A549 (cell line): ENCODE results near the gene ARID1B. TPM values are rescaled to one million over a fixed set of nuclear protein-coding genes. Genes with fewer than 3 reads are reported as not detected.
A peak's percentile ranks its signal among the peaks of the same experiment; 100 is the strongest.

Experiments used
- ATAC-seq, 2 experiments: fragments of 200-7000 bp in 1 of 2; fragments of >200 bp in 1 of 2; cut with Nextera tagmentation in 1 of 2; cut with Tn5 transposase in 1 of 2; 3 replicates each; pipeline versions ENCODE4 v1.8.0 to v1.9.1; 2018 to 2020; ENCODE audit warnings: mild to moderate bottlenecking in 1 of 2, moderate library complexity in 1 of 2
- CTCF ChIA-PET: fragments of 300-600 bp; sonication (Branson Sonifier 250); formaldehyde crosslinking; extraction: SDS; loops from one replicate; lab custom pipeline; 2021; ENCODE audit warnings: antibody characterized with exemption, inconsistent platforms; lab: Yijun Ruan, JAX
- POLR2A ChIA-PET: fragments of 350-600 bp; formaldehyde crosslinking; extraction: SDS; loops from one replicate; lab custom pipeline; 2021; ENCODE audit warnings: antibody characterized with exemption, inconsistent platforms; lab: Yijun Ruan, JAX
- DNase-seq, 2 experiments: peaks; one replicate each; pipeline versions ENCODE4 v3.0.0 to v3.0.0-alpha.2; 2011 to 2016; ENCODE audit warnings: low read depth in 1 of 2, low spot score in 1 of 2
- FAIRE-seq: peaks from 2 replicates; lab custom pipeline; 2011; peaks lifted over from hg19 to GRCh38; lab: Jason Lieb, UNC
- H3K27ac ChIP-seq, 2 experiments: fragments of >200 bp; sonication (Bioruptor Twin); formaldehyde crosslinking; 3 replicates each; pipeline ENCODE4 v1.5.1; 2016 to 2017
- H3K4me1 ChIP-seq: fragments of >200 bp; sonication (Bioruptor Twin); formaldehyde crosslinking; 3 replicates; pipeline ENCODE4 v1.6.1; 2016
- H3K4me2 ChIP-seq: fragments of >200 bp; sonication (Bioruptor Twin); formaldehyde crosslinking; 3 replicates; pipeline ENCODE4 v1.6.1; 2016
- H3K4me3 ChIP-seq: fragments of >200 bp; sonication (Bioruptor Twin); formaldehyde crosslinking; 3 replicates; pipeline ENCODE4 v1.5.1; 2016
- H3K9me3 ChIP-seq: fragments of >200 bp; sonication (Bioruptor Twin); formaldehyde crosslinking; 3 replicates; pipeline ENCODE4 v1.6.1; 2016
- BHLHE40 ChIP-seq: IDR thresholded peaks from 2 replicates; pipeline ENCODE4 v1.6.1; 2012; ENCODE audit warnings: low read depth, low read length, inconsistent platforms
- CEBPB ChIP-seq, 2 experiments: fragments of >200 bp in 1 of 2; sonication (Bioruptor Twin) in 1 of 2; formaldehyde crosslinking in 1 of 2; IDR thresholded peaks; 2 replicates each; pipeline ENCODE4 v1.6.1; 2012 to 2016
- CHD2 ChIP-seq: fragments of 150-350 bp; IDR thresholded peaks from 2 replicates; pipeline ENCODE4 v1.6.1; 2014; ENCODE audit warnings: low read length; ENCODE audit not compliant: partially characterized antibody
- EP300 ChIP-seq, 2 experiments: fragments of >200 bp; sonication (Bioruptor Twin); formaldehyde crosslinking; IDR thresholded peaks; 2 replicates in 1 of 2; 3 replicates in 1 of 2; pipeline ENCODE4 v1.6.1; 2016 to 2017
- ESRRA ChIP-seq: fragments of 150-350 bp; IDR thresholded peaks from 2 replicates; pipeline ENCODE4 v1.6.1; 2014; ENCODE audit warnings: mild to moderate bottlenecking, low read length, borderline replicate concordance
- FOSB ChIP-seq: fragments of 250-450 bp; sonication (Bioruptor Pico); IDR thresholded peaks from 2 replicates; pipeline ENCODE4 v1.5.0; 2020; ENCODE audit warnings: mild to moderate bottlenecking, moderate library complexity
- HDAC2 ChIP-seq: fragments of 200-600 bp; sonication (generic); IDR thresholded peaks from 2 replicates; pipeline ENCODE4 v1.6.1; 2016
- HOXA7 ChIP-seq: fragments of 250-450 bp; sonication (Bioruptor Pico); IDR thresholded peaks from 2 replicates; pipeline ENCODE4 v1.5.0; 2020; ENCODE audit warnings: mild to moderate bottlenecking, moderate library complexity
- HOXB5 ChIP-seq: fragments of 250-450 bp; sonication (Bioruptor Pico); IDR thresholded peaks from 2 replicates; pipeline ENCODE4 v1.5.0; 2020; ENCODE audit warnings: mild to moderate bottlenecking, moderate library complexity
- MYC ChIP-seq: IDR thresholded peaks from 2 replicates; pipeline ENCODE4 v1.6.1; 2012; ENCODE audit warnings: mild to moderate bottlenecking, inconsistent platforms, low read length, improper control_type of control experiment, borderline replicate concordance
- NPAS2 ChIP-seq: fragments of 250-450 bp; sonication (Bioruptor Pico); IDR thresholded peaks from 2 replicates; pipeline ENCODE4 v1.8.0; 2022; ENCODE audit warnings: mild to moderate bottlenecking, moderate library complexity, borderline replicate concordance
- NR3C1 ChIP-seq: fragments of >200 bp; sonication (Bioruptor Twin); formaldehyde crosslinking; IDR thresholded peaks from 3 replicates; pipeline ENCODE4 v1.6.1; 2017
- POLR2AphosphoS2 ChIP-seq: conservative IDR thresholded peaks from 2 replicates; pipeline ENCODE4 v1.6.1; 2012; ENCODE audit warnings: low read length, improper control_type of control experiment, inconsistent platforms
- RCOR1 ChIP-seq: fragments of 150-350 bp; IDR thresholded peaks from 2 replicates; pipeline ENCODE4 v1.6.1; 2014; ENCODE audit warnings: antibody characterized with exemption, low read length, low read depth
- ZFP36 ChIP-seq: fragments of 450-650 bp; IDR thresholded peaks from 2 replicates; pipeline ENCODE4 v1.6.1; 2014; ENCODE audit warnings: borderline replicate concordance; ENCODE audit not compliant: partially characterized antibody
- ZNF302 ChIP-seq: fragments of 250-450 bp; sonication (Bioruptor Pico); IDR thresholded peaks from 2 replicates; pipeline ENCODE4 v1.9.0; 2021; ENCODE audit warnings: inconsistent platforms, mild to moderate bottlenecking, moderate library complexity
- ZSCAN20 ChIP-seq: fragments of 250-450 bp; sonication (Bioruptor Pico); IDR thresholded peaks from 2 replicates; pipeline ENCODE4 v1.8.0; 2022; ENCODE audit warnings: mild to moderate bottlenecking, moderate library complexity
- WGBS: methylation state at CpG from one replicate; pipeline ENCODE4 v1.1.6; 2017; ENCODE audit errors: missing lambda C conversion rate; 5-methylcytosine and 5-hydroxymethylcytosine counted together
- polyA plus RNA-seq, 4 experiments: library from polyadenylated mRNA; depleted of rRNA in 3 of 4; stranded (reverse); fragments of >200 nt; fragmentation: RNase III in 1 of 4; extraction: RNeasy Plus Mini Kit Qiagen cat#74134 plus additional on column Dnase treatment in 1 of 4; gene quantifications; 2 replicates in 3 of 4; 3 replicates in 1 of 4; pipeline ENCODE4 v1.2.3, GENCODE V29; 2011 to 2017
- TF ChIP-seq, protein P1 (sequence below): fragments of 200-600 bp; sonication (generic); IDR thresholded peaks from 2 replicates; pipeline ENCODE4 v1.6.1; 2016; ENCODE audit warnings: antibody characterized with exemption, mild to moderate bottlenecking, moderate library complexity
- TF ChIP-seq, protein P2 (sequence below): fragments of >200 bp; sonication (Bioruptor Twin); formaldehyde crosslinking; IDR thresholded peaks from 2 replicates; pipeline ENCODE4 v1.6.1; 2016
- TF ChIP-seq, protein P3 (sequence below): fragments of >200 bp; sonication (Bioruptor Twin); formaldehyde crosslinking; IDR thresholded peaks from 3 replicates; pipeline ENCODE4 v1.5.1; 2016
- TF ChIP-seq, protein P4 (sequence below): IDR thresholded peaks from 2 replicates; pipeline ENCODE4 v1.6.1; 2012
- TF ChIP-seq, protein P5 (sequence below): fragments of >200 bp; sonication (Bioruptor Twin); formaldehyde crosslinking; IDR thresholded peaks from 3 replicates; pipeline ENCODE4 v1.6.1; 2016
- TF ChIP-seq, protein P6 (sequence below): fragments of 250-450 bp; sonication (Bioruptor Pico); IDR thresholded peaks from 2 replicates; pipeline ENCODE4 v1.5.0; 2020; ENCODE audit warnings: low read depth, mild to moderate bottlenecking, moderate library complexity
- TF ChIP-seq, protein P7 (sequence below): IDR thresholded peaks from 2 replicates; pipeline ENCODE4 v1.6.1; 2012

Gene ARID1B
- polyA plus RNA-seq, 2 of the 4 experiments (the other 2 are of a cell fraction), result 13.5 to 16.3 TPM

DNA sequence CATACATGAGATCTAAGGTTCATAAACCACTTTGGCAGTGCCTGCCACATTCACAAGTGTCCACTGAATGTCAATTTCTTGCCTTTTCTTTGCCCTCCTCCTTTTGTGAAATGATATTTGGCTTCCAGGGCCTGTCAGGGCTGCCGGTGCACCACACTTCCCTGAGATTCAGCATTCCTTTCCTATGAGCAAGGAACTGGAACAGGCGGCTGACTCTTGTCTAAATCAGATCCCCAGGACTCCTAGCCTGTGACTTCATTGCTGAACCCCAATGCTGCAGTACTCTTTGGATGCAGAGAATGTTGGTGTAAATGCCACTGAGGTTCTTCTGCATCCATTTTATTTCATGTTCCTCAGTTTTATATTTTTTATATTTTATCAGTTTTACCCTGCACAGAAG, 172.2 kb downstream of the ARID1B start:
- H3K27ac ChIP-seq, result peak overlapping the region; percentile 19 to 48; a peak in 2 of 6 replicates
- POLR2A ChIA-PET, result no interaction called here
- 0% methylated on average over 2 of the region's 2 CpGs for WGBS
- TF ChIP-seq POLR2AphosphoS2 (no peak), ESRRA (no peak), HOXA7 (CRISPR knock-in tag) (no peak), NPAS2 (CRISPR knock-in tag) (no peak), ZFP36 (no peak), HDAC2 (no peak), NR3C1 (no peak), CEBPB (IDR thresholded peaks at IDR 0.05) (no peak), CHD2 (no peak)
- TF ChIP-seq, protein P1, sequence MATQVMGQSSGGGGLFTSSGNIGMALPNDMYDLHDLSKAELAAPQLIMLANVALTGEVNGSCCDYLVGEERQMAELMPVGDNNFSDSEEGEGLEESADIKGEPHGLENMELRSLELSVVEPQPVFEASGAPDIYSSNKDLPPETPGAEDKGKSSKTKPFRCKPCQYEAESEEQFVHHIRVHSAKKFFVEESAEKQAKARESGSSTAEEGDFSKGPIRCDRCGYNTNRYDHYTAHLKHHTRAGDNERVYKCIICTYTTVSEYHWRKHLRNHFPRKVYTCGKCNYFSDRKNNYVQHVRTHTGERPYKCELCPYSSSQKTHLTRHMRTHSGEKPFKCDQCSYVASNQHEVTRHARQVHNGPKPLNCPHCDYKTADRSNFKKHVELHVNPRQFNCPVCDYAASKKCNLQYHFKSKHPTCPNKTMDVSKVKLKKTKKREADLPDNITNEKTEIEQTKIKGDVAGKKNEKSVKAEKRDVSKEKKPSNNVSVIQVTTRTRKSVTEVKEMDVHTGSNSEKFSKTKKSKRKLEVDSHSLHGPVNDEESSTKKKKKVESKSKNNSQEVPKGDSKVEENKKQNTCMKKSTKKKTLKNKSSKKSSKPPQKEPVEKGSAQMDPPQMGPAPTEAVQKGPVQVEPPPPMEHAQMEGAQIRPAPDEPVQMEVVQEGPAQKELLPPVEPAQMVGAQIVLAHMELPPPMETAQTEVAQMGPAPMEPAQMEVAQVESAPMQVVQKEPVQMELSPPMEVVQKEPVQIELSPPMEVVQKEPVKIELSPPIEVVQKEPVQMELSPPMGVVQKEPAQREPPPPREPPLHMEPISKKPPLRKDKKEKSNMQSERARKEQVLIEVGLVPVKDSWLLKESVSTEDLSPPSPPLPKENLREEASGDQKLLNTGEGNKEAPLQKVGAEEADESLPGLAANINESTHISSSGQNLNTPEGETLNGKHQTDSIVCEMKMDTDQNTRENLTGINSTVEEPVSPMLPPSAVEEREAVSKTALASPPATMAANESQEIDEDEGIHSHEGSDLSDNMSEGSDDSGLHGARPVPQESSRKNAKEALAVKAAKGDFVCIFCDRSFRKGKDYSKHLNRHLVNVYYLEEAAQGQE, result no peak
- TF ChIP-seq, all 56 proteins: peak for 0
- Histone ChIP-seq H3K4me2 (peak overlapping the region; percentile 69), H3K4me1 (peaks cover 61% of the 10 kb centered on the region), H3K4me3 (no peak overlapping the region), H3K9me3 (no peaks in the 10 kb centered on the region)
- DNase-seq, result peak; percentile 21 to 22
- ATAC-seq, result peak; percentile 58 to 63; a peak in 4 of 6 replicates
- no peak for FAIRE-seq
- CTCF ChIA-PET, result no interaction called here

DNA sequence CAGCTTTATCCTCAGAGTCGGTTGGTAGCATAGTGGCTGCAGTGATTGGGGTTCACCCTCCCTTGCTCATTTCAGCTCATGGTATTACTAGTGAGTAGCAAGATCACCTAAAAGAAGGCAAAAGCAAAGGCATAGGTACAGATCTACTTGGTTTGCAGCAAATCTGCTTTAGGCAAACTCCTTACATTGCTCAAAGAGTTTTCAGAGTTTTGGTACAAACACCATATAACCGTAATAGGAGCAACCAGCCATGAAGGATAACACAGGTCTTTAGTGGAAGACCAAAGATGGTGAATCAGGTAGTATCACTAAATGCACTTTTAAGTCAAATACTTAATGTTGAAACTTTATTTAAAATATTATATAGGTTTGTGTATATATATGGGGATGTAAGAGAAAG, 172.9 kb downstream of the ARID1B start:
- Histone ChIP-seq H3K4me1 (peaks cover 68% of the 10 kb centered on the region), H3K4me3 (no peak overlapping the region)
- FAIRE-seq, result no peak

More for the DNA sequence above, 172.9 kb downstream of the ARID1B start:
- ATAC-seq (no peak), DNase-seq (no peak)
- ChIA-PET POLR2A (no interaction called here), CTCF (no interaction called here)
- TF ChIP-seq EP300 (IDR thresholded peaks at IDR 0.05), result no peak
- no peak for TF ChIP-seq FOSB
- no peak for TF ChIP-seq CHD2
- no peak for TF ChIP-seq ZSCAN20 (CRISPR knock-in tag)
- TF ChIP-seq, protein P2, sequence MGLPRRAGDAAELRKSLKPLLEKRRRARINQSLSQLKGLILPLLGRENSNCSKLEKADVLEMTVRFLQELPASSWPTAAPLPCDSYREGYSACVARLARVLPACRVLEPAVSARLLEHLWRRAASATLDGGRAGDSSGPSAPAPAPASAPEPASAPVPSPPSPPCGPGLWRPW, result no peak
- TF ChIP-seq, protein P3, sequence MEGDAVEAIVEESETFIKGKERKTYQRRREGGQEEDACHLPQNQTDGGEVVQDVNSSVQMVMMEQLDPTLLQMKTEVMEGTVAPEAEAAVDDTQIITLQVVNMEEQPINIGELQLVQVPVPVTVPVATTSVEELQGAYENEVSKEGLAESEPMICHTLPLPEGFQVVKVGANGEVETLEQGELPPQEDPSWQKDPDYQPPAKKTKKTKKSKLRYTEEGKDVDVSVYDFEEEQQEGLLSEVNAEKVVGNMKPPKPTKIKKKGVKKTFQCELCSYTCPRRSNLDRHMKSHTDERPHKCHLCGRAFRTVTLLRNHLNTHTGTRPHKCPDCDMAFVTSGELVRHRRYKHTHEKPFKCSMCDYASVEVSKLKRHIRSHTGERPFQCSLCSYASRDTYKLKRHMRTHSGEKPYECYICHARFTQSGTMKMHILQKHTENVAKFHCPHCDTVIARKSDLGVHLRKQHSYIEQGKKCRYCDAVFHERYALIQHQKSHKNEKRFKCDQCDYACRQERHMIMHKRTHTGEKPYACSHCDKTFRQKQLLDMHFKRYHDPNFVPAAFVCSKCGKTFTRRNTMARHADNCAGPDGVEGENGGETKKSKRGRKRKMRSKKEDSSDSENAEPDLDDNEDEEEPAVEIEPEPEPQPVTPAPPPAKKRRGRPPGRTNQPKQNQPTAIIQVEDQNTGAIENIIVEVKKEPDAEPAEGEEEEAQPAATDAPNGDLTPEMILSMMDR, result no peak
- TF ChIP-seq RCOR1, result no peak
- TF ChIP-seq, protein P4, sequence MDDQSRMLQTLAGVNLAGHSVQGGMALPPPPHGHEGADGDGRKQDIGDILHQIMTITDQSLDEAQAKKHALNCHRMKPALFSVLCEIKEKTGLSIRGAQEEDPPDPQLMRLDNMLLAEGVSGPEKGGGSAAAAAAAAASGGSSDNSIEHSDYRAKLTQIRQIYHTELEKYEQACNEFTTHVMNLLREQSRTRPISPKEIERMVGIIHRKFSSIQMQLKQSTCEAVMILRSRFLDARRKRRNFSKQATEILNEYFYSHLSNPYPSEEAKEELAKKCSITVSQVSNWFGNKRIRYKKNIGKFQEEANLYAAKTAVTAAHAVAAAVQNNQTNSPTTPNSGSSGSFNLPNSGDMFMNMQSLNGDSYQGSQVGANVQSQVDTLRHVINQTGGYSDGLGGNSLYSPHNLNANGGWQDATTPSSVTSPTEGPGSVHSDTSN, result no peak
- TF ChIP-seq NPAS2 (CRISPR knock-in tag), result no peak
- TF ChIP-seq POLR2AphosphoS2, result no peak
- no peak for TF ChIP-seq BHLHE40
- TF ChIP-seq MYC, result no peak
- no peak for TF ChIP-seq ZNF302 (CRISPR knock-in tag)
- TF ChIP-seq, protein P5, sequence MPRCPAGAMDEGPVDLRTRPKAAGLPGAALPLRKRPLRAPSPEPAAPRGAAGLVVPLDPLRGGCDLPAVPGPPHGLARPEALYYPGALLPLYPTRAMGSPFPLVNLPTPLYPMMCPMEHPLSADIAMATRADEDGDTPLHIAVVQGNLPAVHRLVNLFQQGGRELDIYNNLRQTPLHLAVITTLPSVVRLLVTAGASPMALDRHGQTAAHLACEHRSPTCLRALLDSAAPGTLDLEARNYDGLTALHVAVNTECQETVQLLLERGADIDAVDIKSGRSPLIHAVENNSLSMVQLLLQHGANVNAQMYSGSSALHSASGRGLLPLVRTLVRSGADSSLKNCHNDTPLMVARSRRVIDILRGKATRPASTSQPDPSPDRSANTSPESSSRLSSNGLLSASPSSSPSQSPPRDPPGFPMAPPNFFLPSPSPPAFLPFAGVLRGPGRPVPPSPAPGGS, result no peak
- TF ChIP-seq, protein P6, sequence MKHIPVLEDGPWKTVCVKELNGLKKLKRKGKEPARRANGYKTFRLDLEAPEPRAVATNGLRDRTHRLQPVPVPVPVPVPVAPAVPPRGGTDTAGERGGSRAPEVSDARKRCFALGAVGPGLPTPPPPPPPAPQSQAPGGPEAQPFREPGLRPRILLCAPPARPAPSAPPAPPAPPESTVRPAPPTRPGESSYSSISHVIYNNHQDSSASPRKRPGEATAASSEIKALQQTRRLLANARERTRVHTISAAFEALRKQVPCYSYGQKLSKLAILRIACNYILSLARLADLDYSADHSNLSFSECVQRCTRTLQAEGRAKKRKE (CRISPR knock-in tag), result no peak
- TF ChIP-seq HOXB5 (CRISPR knock-in tag), result no peak
- TF ChIP-seq, protein P7, sequence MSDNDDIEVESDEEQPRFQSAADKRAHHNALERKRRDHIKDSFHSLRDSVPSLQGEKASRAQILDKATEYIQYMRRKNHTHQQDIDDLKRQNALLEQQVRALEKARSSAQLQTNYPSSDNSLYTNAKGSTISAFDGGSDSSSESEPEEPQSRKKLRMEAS, result no peak
- no peak for TF ChIP-seq HDAC2
- 96% methylated on average over 2 of the region's 2 CpGs for WGBS
- H3K4me2 ChIP-seq, result peak overlapping the region; percentile 69
- no peak overlapping the region; a peak in 1 of 6 replicates for H3K27ac ChIP-seq
- no peaks in the 10 kb centered on the region for H3K9me3 ChIP-seq
